ENCODE measurements around the gene KIRREL1. TPM values are rescaled to one million over a fixed set of nuclear protein-coding genes. Genes with fewer than 3 reads are reported as not detected.

KIRREL1 gene
- polyA plus RNA-seq, 1 donor, result 182 TPM

GRCh38 chr1:158028969-158029368 is 35.5 kb downstream of the KIRREL1 start:
- no peak for DNase-seq

- no peak for DNase-seq
Measured at GRCh38 chr1:158035014-158035413, 41.6 kb downstream of the KIRREL1 start.

- no peak for DNase-seq
Measured at GRCh38 chr1:158035976-158036583, 42.6 kb downstream of the KIRREL1 start.

GRCh38 chr1:158037008-158037865 is 43.8 kb downstream of the KIRREL1 start:
- DNase-seq, result no peak

GRCh38 chr1:158037866-158038359 is 44.5 kb downstream of the KIRREL1 start:
- DNase-seq, result no peak

- no peak for DNase-seq
Measured at GRCh38 chr1:158038793-158039192, 45.3 kb downstream of the KIRREL1 start.

- no peak for DNase-seq
Measured at GRCh38 chr1:158039380-158039779, 45.9 kb downstream of the KIRREL1 start.

GRCh38 chr1:158040323-158040722 is 46.9 kb downstream of the KIRREL1 start:
- DNase-seq, result no peak

- no peak for DNase-seq
Measured at GRCh38 chr1:158043232-158043631, 49.8 kb downstream of the KIRREL1 start.

GRCh38 chr1:158045639-158046038 is 52.2 kb downstream of the KIRREL1 start:
- DNase-seq, result no peak

GRCh38 chr1:158046715-158047510 is 53.5 kb downstream of the KIRREL1 start:
- no peak for DNase-seq

GRCh38 chr1:158048371-158049067 is 55.1 kb downstream of the KIRREL1 start:
- DNase-seq, result no peak

- DNase-seq, result no peak
Measured at GRCh38 chr1:158049853-158050252, 56.4 kb downstream of the KIRREL1 start.

GRCh38 chr1:158053276-158053675 is 59.8 kb downstream of the KIRREL1 start:
- DNase-seq, result no peak

GRCh38 chr1:158054721-158055120 is 61.3 kb downstream of the KIRREL1 start:
- DNase-seq, result no peak

- peak; percentile 46 for DNase-seq
Measured at GRCh38 chr1:158055854-158056253, 62.4 kb downstream of the KIRREL1 start.

GRCh38 chr1:158056498-158056897 is 63.1 kb downstream of the KIRREL1 start:
- DNase-seq, result no peak

- DNase-seq, result no peak
Measured at GRCh38 chr1:158058237-158058985, 65.0 kb downstream of the KIRREL1 start.

- no peak for DNase-seq
Measured at GRCh38 chr1:158059984-158060383, 66.5 kb downstream of the KIRREL1 start.

- no peak for DNase-seq
Measured at GRCh38 chr1:158062174-158062573, 68.7 kb downstream of the KIRREL1 start.

- DNase-seq, result no peak
Measured at GRCh38 chr1:158067662-158068061, 74.2 kb downstream of the KIRREL1 start.
